Gastroesophageal sphincter (tissue), 4 donors: ENCODE results near the gene TNRC6B. TPM values are rescaled to one million over a fixed set of nuclear protein-coding genes. Genes with fewer than 3 reads are reported as not detected.

Experiments used
- ATAC-seq: fragments of 150-250 bp; one replicate; pipeline ENCODE4 v1.9.1; 2016; ENCODE audit warnings: mild to moderate bottlenecking, moderate library complexity
- H3K27ac ChIP-seq, 4 donors: fragments of 200-600 bp; sonication (generic) in 3 of 4; 1 replicate in 3 of 4; 2 replicates in 1 of 4; pipeline ENCODE4 v1.5.1; 2016 to 2019
- H3K27me3 ChIP-seq: fragments of 200-600 bp; sonication (generic); one replicate; pipeline ENCODE4 v1.5.1; 2019
- H3K36me3 ChIP-seq, 2 donors: fragments of 200-600 bp; sonication (generic); one replicate each; pipeline ENCODE4 v1.5.1; 2019; ENCODE audit warnings: control low read depth in 1 of 2
- H3K4me1 ChIP-seq, 3 donors: fragments of 200-600 bp; sonication (generic); 1 replicate in 2 of 3; 2 replicates in 1 of 3; pipeline ENCODE4 v1.5.1; 2016 to 2019; ENCODE audit warnings: control low read depth in 2 of 3
- H3K4me3 ChIP-seq, 2 donors: fragments of 200-600 bp; sonication (generic); one replicate each; pipeline ENCODE4 v1.5.1; 2019; ENCODE audit warnings: mild to moderate bottlenecking in 1 of 2, moderate library complexity in 1 of 2
- H3K9me3 ChIP-seq, 3 donors: fragments of 200-600 bp; sonication (generic); one replicate each; pipeline ENCODE4 v1.5.1; 2017 to 2019; ENCODE audit warnings: control low read depth in 2 of 3
- EP300 ChIP-seq: sonication (generic); formaldehyde crosslinking; IDR thresholded peaks from one replicate; pipeline ENCODE4 v1.6.1; 2017; ENCODE audit warnings: antibody characterized with exemption, mild to moderate bottlenecking
- POLR2A ChIP-seq, 2 donors: fragments of 450-650 bp; IDR thresholded peaks; one replicate each; pipeline ENCODE4 v1.6.1; 2017; ENCODE audit warnings: antibody characterized with exemption in 2 of 2, mild to moderate bottlenecking in 2 of 2, moderate library complexity in 1 of 2
- POLR2AphosphoS5 ChIP-seq: sonication (generic); formaldehyde crosslinking; IDR thresholded peaks from one replicate; pipeline ENCODE4 v1.6.1; 2017; ENCODE audit warnings: antibody characterized with exemption
- WGBS, 2 donors: methylation state at CpG; one replicate each; pipeline ENCODE4 v1.1.5; 2018; ENCODE audit warnings: low coverage in 1 of 2; 5-methylcytosine and 5-hydroxymethylcytosine counted together
- total RNA-seq, 4 donors: library from RNA; depleted of rRNA; stranded (reverse); fragments of >200 nt; gene quantifications; one replicate each; pipeline ENCODE4 v1.1.0, GENCODE V29; 2016
- TF ChIP-seq, protein P1 (sequence below), 4 experiments: fragments of 200-600 bp in 2 of 4; fragments of 450-650 bp in 2 of 4; sonication (generic) in 1 of 4; IDR thresholded peaks; one replicate each; pipeline ENCODE4 v1.5.1; 2017 to 2019; ENCODE audit warnings: antibody characterized with exemption in 4 of 4, mild to moderate bottlenecking in 2 of 4, moderate library complexity in 2 of 4

TNRC6B gene, protein sequence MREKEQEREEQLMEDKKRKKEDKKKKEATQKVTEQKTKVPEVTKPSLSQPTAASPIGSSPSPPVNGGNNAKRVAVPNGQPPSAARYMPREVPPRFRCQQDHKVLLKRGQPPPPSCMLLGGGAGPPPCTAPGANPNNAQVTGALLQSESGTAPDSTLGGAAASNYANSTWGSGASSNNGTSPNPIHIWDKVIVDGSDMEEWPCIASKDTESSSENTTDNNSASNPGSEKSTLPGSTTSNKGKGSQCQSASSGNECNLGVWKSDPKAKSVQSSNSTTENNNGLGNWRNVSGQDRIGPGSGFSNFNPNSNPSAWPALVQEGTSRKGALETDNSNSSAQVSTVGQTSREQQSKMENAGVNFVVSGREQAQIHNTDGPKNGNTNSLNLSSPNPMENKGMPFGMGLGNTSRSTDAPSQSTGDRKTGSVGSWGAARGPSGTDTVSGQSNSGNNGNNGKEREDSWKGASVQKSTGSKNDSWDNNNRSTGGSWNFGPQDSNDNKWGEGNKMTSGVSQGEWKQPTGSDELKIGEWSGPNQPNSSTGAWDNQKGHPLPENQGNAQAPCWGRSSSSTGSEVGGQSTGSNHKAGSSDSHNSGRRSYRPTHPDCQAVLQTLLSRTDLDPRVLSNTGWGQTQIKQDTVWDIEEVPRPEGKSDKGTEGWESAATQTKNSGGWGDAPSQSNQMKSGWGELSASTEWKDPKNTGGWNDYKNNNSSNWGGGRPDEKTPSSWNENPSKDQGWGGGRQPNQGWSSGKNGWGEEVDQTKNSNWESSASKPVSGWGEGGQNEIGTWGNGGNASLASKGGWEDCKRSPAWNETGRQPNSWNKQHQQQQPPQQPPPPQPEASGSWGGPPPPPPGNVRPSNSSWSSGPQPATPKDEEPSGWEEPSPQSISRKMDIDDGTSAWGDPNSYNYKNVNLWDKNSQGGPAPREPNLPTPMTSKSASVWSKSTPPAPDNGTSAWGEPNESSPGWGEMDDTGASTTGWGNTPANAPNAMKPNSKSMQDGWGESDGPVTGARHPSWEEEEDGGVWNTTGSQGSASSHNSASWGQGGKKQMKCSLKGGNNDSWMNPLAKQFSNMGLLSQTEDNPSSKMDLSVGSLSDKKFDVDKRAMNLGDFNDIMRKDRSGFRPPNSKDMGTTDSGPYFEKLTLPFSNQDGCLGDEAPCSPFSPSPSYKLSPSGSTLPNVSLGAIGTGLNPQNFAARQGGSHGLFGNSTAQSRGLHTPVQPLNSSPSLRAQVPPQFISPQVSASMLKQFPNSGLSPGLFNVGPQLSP (N-terminal part only)
- total RNA-seq, result 10 to 100 TPM; 32.4 to 71.2 (median 60.7) TPM

DNA sequence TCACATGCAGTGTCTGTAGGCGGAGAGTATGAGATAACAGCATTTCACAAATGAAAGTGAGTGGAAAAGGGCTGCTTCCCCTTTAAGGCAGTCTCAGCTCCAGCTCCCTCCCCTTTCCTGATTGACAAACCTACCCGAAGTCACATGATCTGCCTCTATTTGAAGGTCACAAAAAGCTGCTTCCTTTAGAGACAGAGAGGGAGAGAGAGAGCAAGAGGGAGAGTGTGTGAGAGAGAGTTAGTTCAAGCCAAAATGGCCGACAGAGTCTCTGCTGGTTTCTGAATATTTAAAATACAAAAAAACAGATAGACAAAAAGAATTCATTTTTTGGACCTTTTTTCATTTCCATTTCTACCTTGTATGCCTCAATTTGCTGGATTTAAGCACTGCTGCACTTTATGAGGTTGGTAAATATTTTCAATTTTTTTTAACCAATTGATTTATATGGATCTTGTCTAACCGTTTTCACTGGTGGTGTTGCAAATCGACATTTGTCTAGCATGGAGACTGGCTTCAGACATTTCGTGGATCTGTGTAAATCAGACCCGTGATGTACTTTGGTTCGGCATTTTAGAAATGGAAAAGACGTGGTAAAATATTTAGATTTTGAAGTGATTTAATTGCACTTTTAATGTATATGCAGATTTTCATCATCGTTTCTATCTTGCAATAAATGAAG, at the start of gene TNRC6B:
TNRC6B (plus strand) TSS at position 188 of the 679 bp plus-strand sequence; CDS start at position 399, 211 bp downstream.
- Histone ChIP-seq H3K27ac (peak within 1 kb of the TSS; percentile 77 to 95 (median 80)), H3K9me3 (no peaks in the 10 kb centered on the region), H3K4me1 (peaks cover 14 to 73% (median 22%) of the 10 kb centered on the region in 3 donors), H3K36me3 (no peaks in the 10 kb centered on the region), H3K27me3 (no peaks in the 10 kb centered on the region), H3K4me3 (peak within 1 kb of the TSS; percentile 58 to 100)
- 0 to 1% methylated on average over 7 to 10 of the region's 10 CpGs for WGBS, 2 donors
- TF ChIP-seq POLR2A (IDR thresholded peaks at IDR 0.05), result peak; percentile 87 to 93
- TF ChIP-seq, protein P1, sequence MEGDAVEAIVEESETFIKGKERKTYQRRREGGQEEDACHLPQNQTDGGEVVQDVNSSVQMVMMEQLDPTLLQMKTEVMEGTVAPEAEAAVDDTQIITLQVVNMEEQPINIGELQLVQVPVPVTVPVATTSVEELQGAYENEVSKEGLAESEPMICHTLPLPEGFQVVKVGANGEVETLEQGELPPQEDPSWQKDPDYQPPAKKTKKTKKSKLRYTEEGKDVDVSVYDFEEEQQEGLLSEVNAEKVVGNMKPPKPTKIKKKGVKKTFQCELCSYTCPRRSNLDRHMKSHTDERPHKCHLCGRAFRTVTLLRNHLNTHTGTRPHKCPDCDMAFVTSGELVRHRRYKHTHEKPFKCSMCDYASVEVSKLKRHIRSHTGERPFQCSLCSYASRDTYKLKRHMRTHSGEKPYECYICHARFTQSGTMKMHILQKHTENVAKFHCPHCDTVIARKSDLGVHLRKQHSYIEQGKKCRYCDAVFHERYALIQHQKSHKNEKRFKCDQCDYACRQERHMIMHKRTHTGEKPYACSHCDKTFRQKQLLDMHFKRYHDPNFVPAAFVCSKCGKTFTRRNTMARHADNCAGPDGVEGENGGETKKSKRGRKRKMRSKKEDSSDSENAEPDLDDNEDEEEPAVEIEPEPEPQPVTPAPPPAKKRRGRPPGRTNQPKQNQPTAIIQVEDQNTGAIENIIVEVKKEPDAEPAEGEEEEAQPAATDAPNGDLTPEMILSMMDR (IDR thresholded peaks at IDR 0.05), result peak in 1 of 4 experiments; percentile 3
- peak; percentile 100 for TF ChIP-seq POLR2AphosphoS5
- no peak for TF ChIP-seq EP300
- peak; percentile 97 for ATAC-seq

DNA sequence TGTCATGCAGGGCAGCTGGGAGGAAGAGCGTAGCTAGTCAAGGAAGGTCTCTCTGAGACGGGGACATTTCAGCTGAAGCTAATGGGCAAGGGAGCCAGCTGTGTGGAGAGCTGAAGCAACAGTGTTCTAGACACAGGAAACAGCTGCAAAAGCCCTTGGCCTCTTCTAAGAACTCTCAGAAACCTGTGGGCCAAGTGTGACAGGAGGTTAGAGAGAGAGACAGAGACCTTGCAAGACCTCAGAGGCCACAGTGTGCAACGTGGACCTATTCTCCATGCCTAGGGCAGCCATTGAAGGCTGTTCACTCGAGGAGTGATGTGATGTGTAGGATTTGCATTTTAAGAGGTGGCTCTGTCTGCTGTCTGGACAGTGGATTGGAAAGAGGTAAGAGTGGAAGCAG, 48.7 kb upstream of the TNRC6B start:
- TF ChIP-seq, protein P1 (IDR thresholded peaks at IDR 0.05), result no peak
- TF ChIP-seq EP300, result no peak
- no peak for TF ChIP-seq POLR2A (IDR thresholded peaks at IDR 0.05)
- no peak for TF ChIP-seq POLR2AphosphoS5
- Histone ChIP-seq H3K4me1 (peaks cover 0 to 7% (median 0%) of the 10 kb centered on the region in 3 donors), H3K27ac (no peak overlapping the region), H3K9me3 (no peaks in the 10 kb centered on the region), H3K27me3 (no peaks in the 10 kb centered on the region), H3K36me3 (peaks cover 0 to 39% of the 10 kb centered on the region in 2 donors), H3K4me3 (no peak overlapping the region)
- ATAC-seq, result no peak
- WGBS, 2 donors, result 46 to 85% methylated on average over 4 of the region's 4 CpGs

DNA sequence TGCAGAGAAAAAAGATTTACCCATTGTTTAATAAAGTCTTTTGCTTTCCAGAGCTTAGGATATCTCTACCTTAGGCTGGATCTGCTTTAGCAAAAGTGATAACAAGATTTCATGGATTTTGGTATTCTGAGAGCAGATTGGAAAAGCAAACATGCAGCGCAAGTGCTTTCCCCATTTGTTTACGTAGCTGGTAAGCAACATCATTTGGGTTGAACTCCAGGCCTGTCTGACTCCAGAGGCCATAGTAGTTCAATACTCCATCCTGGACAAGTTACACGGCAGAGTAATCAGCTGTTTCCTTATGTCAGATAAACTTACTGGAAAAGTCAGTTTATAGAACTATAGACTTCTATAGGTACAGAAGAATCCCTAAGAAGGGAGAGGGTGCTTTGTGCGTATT, 40.6 kb upstream of the TNRC6B start:
- TF ChIP-seq EP300, result no peak
- no peak for TF ChIP-seq POLR2A (IDR thresholded peaks at IDR 0.05)
- TF ChIP-seq, protein P1 (IDR thresholded peaks at IDR 0.05), result no peak
- TF ChIP-seq POLR2AphosphoS5, result no peak
- Histone ChIP-seq H3K9me3 (no peaks in the 10 kb centered on the region), H3K27ac (no peak overlapping the region), H3K4me1 (no peaks in the 10 kb centered on the region), H3K36me3 (peaks cover 0 to 60% of the 10 kb centered on the region in 2 donors), H3K4me3 (no peak overlapping the region), H3K27me3 (no peaks in the 10 kb centered on the region)
- 78 to 88% methylated on average over 4 of the region's 4 CpGs for WGBS, 2 donors
- no peak for ATAC-seq

DNA sequence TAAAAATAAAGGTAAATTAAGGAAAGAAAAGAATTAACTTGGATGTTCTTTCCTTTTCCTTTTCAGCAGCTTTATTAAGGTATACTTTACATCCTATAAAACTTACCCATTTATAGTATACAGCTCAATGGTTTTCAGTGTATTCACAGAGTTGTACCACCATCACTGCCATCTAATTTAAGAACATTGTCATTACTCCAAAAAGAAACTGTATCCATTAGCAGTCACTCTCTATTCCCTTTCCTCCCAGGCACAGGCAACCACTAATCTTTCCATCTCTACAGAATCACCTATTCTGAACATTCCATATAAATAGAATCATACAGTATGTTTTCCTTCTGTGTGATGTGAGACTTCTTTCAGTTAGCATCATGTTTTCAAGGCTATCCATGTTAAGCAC, 38.9 kb upstream of the TNRC6B start:
- TF ChIP-seq, protein P1 (IDR thresholded peaks at IDR 0.05), result no peak
- TF ChIP-seq EP300 (no peak), POLR2A (IDR thresholded peaks at IDR 0.05) (no peak), POLR2AphosphoS5 (no peak)
- no peak for ATAC-seq
- Histone ChIP-seq H3K4me3 (no peak overlapping the region), H3K9me3 (no peaks in the 10 kb centered on the region), H3K4me1 (no peaks in the 10 kb centered on the region), H3K27ac (no peak overlapping the region), H3K27me3 (no peaks in the 10 kb centered on the region), H3K36me3 (peaks cover 0 to 75% of the 10 kb centered on the region in 2 donors)
